Esophagus muscularis mucosa (tissue), 4 donors: Measurements from ENCODE around the gene EXOC3. TPM values are rescaled to one million over a fixed set of nuclear protein-coding genes. Genes with fewer than 3 reads are reported as not detected.

ENCODE experiments used
- DNase-seq: peaks from one replicate; pipeline ENCODE4 v3.0.0-alpha.2; 2017; ENCODE audit errors: extremely low spot score
- H3K27ac ChIP-seq, 4 donors: fragments of 200-600 bp; sonication (generic); replicated peaks in 1 of 4; 1 replicate in 3 of 4; 2 replicates in 1 of 4; pipeline ENCODE4 v1.5.1; 2016 to 2019; ENCODE audit warnings: mild to moderate bottlenecking in 1 of 4
- H3K27me3 ChIP-seq, 4 donors: fragments of 200-600 bp; sonication (generic); one replicate each; pipeline versions ENCODE4 v1.5.1 to v1.6.0; 2016 to 2019
- H3K36me3 ChIP-seq, 4 donors: fragments of 200-600 bp; sonication (generic); one replicate each; pipeline ENCODE4 v1.5.1; 2016 to 2019
- H3K4me1 ChIP-seq, 4 donors: fragments of 200-600 bp; sonication (generic); one replicate each; pipeline ENCODE4 v1.5.1; 2016 to 2019
- H3K4me3 ChIP-seq, 4 donors: fragments of 200-600 bp; sonication (generic); 1 replicate in 2 of 4; 2 replicates in 2 of 4; pipeline ENCODE4 v1.5.1; 2016 to 2019; ENCODE audit warnings: mild to moderate bottlenecking in 4 of 4, moderate library complexity in 1 of 4
- H3K9me3 ChIP-seq, 4 donors: fragments of 200-600 bp; sonication (generic); 1 replicate in 3 of 4; 2 replicates in 1 of 4; pipeline ENCODE4 v1.5.1; 2016 to 2019
- CTCF ChIP-seq, 3 experiments: fragments of 200-600 bp in 2 of 3; fragments of 450-650 bp in 1 of 3; sonication (generic) in 2 of 3; IDR thresholded peaks; one replicate each; pipeline ENCODE4 v1.5.1; 2017 to 2019; ENCODE audit warnings: antibody characterized with exemption in 3 of 3, mild to moderate bottlenecking in 2 of 3, moderate library complexity in 1 of 3
- EP300 ChIP-seq: sonication (generic); formaldehyde crosslinking; IDR thresholded peaks from one replicate; pipeline ENCODE4 v1.6.1; 2017; ENCODE audit warnings: antibody characterized with exemption
- POLR2A ChIP-seq: fragments of 450-650 bp; IDR thresholded peaks from one replicate; pipeline ENCODE4 v1.6.1; 2017; ENCODE audit warnings: antibody characterized with exemption, moderate library complexity, mild to moderate bottlenecking, low read depth
- POLR2AphosphoS5 ChIP-seq, 2 donors: sonication (generic); formaldehyde crosslinking; IDR thresholded peaks; one replicate each; pipeline ENCODE4 v1.6.1; 2017; ENCODE audit warnings: antibody characterized with exemption in 2 of 2
- WGBS: methylation state at CpG from one replicate; pipeline ENCODE4 v1.1.5; 2018; 5-methylcytosine and 5-hydroxymethylcytosine counted together
- intact Hi-C: fragments of 100-400 bp; cut with DNase I; formaldehyde crosslinking; loops from one replicate; pipeline ENCODE4 v1.15.1; 2023
- total RNA-seq, 4 donors: library from RNA; depleted of rRNA; stranded (reverse); fragments of >200 nt; gene quantifications; one replicate each; pipeline versions ENCODE4 v1.1.0 to v1.2.1, GENCODE V29; 2016

Gene EXOC3
- total RNA-seq: 10 to 100 TPM; 48.6 to 82.1 (median 59.3) TPM

GRCh38 chr5:442335-443238, at the start of gene EXOC3:
EXOC3 (plus strand) TSS chr5:443176; CDS start chr5:446206, 3,030 bp downstream.
- Histone ChIP-seq H3K4me1 (peaks cover 19 to 42% (median 22%) of the 10 kb centered on the region in 4 donors), H3K9me3 (no peaks in the 10 kb centered on the region), H3K36me3 (peaks cover 4 to 20% (median 14%) of the 10 kb centered on the region in 4 donors), H3K27ac (peak within 1 kb of the TSS; percentile 80 to 87 (median 84)), H3K27me3 (peaks cover 0 to 8% (median 0%) of the 10 kb centered on the region in 4 donors), H3K4me3 (peak within 1 kb of the TSS; percentile 80 to 99 (median 91))
- no peak for DNase-seq
- intact Hi-C loops: loop anchor here (10.0 kb wide), 1 partner anchor 462 kb away; no protein-coding TSS in a partner anchor
- WGBS: 9% methylated on average over 35 of the region's 73 CpGs
- TF ChIP-seq EP300: no peak
- TF ChIP-seq CTCF (IDR thresholded peaks at IDR 0.05): no peak
- TF ChIP-seq POLR2A: peak; percentile 33
- peak; percentile 81 to 91 for TF ChIP-seq POLR2AphosphoS5 (IDR thresholded peaks at IDR 0.05)

GRCh38 chr5:393846-394275, 49.1 kb upstream of the EXOC3 start:
- no peak for DNase-seq
- H3K4me1 ChIP-seq: peaks cover 0 to 10% (median 2%) of the 10 kb centered on the region in 4 donors
- 87% methylated on average over 6 of the region's 10 CpGs for WGBS
- H3K9me3 ChIP-seq: no peaks in the 10 kb centered on the region
- no peaks in the 10 kb centered on the region for H3K36me3 ChIP-seq
- no peak overlapping the region for H3K27ac ChIP-seq
- H3K4me3 ChIP-seq: no peak overlapping the region
- peaks cover 0 to 11% (median 0%) of the 10 kb centered on the region in 4 donors for H3K27me3 ChIP-seq
- no peak for TF ChIP-seq POLR2A
- TF ChIP-seq POLR2AphosphoS5 (IDR thresholded peaks at IDR 0.05): no peak
- no peak for TF ChIP-seq CTCF (IDR thresholded peaks at IDR 0.05)
- no peak for TF ChIP-seq EP300
- intact Hi-C loops: no loop called here

- Histone ChIP-seq H3K9me3 (no peaks in the 10 kb centered on the region), H3K4me3 (no peak overlapping the region), H3K36me3 (no peaks in the 10 kb centered on the region), H3K27ac (no peak overlapping the region), H3K27me3 (peaks cover 0 to 14% (median 0%) of the 10 kb centered on the region in 4 donors), H3K4me1 (peaks cover 4 to 17% (median 8%) of the 10 kb centered on the region in 4 donors)
- DNase-seq: peak; percentile 88
- 77% methylated on average over 7 of the region's 18 CpGs for WGBS
- TF ChIP-seq POLR2AphosphoS5 (IDR thresholded peaks at IDR 0.05): no peak
- no peak for TF ChIP-seq CTCF (IDR thresholded peaks at IDR 0.05)
- no peak for TF ChIP-seq POLR2A
- TF ChIP-seq EP300: no peak
- intact Hi-C loops: no loop called here
These were observed 48.3 kb upstream of the EXOC3 start for GRCh38 chr5:394671-395155.

- H3K27ac ChIP-seq: no peak overlapping the region
- peak; percentile 75 for DNase-seq
- no peaks in the 10 kb centered on the region for H3K36me3 ChIP-seq
- peaks cover 0 to 16% (median 0%) of the 10 kb centered on the region in 4 donors for H3K27me3 ChIP-seq
- peaks cover 11 to 23% (median 14%) of the 10 kb centered on the region in 4 donors for H3K4me1 ChIP-seq
- H3K4me3 ChIP-seq: no peak overlapping the region
- intact Hi-C loops: no loop called here
- 80% methylated on average over 21 of the region's 21 CpGs for WGBS
- no peaks in the 10 kb centered on the region for H3K9me3 ChIP-seq
- TF ChIP-seq CTCF (IDR thresholded peaks at IDR 0.05): no peak
- no peak for TF ChIP-seq POLR2A
- TF ChIP-seq POLR2AphosphoS5 (IDR thresholded peaks at IDR 0.05): no peak
- TF ChIP-seq EP300: no peak
These were observed 47.6 kb upstream of the EXOC3 start for GRCh38 chr5:395156-395920.
